Embryonic facial prominence (tissue), 1 donor: ENCODE results near the gene SEMA4G.

Experiments
- DNase-seq: peaks from one replicate; pipeline ENCODE4 v3.0.0-alpha.2; 2016; ENCODE audit errors: extremely low spot score

Gene SEMA4G

GRCh38 chr10:100986952-100987684, 17.8 kb downstream of the SEMA4G start, which contains the start of the genes MRPL43 and TWNK:
Gene MRPL43, minus strand, starts transcription at chr10:100987497. Its CDS starts 54 bp downstream, at chr10:100987443.
Gene TWNK, plus strand, starts transcription at chr10:100987543. Its CDS starts 668 bp downstream, at chr10:100988211.
- peak; percentile 68 for DNase-seq

GRCh38 chr10:100987685-100988049, 18.4 kb downstream of the SEMA4G start:
- DNase-seq, result no peak

GRCh38 chr10:100988166-100988565, 18.9 kb downstream of the SEMA4G start:
- DNase-seq, result no peak

GRCh38 chr10:100989088-100989487, 19.8 kb downstream of the SEMA4G start:
- no peak for DNase-seq

- no peak for DNase-seq
Measured at GRCh38 chr10:100993986-100994708, 24.8 kb downstream of the SEMA4G start.

- DNase-seq, result no peak
Measured at GRCh38 chr10:100995181-100995580, 25.9 kb downstream of the SEMA4G start.

GRCh38 chr10:100996678-100997359, 27.5 kb downstream of the SEMA4G start:
- no peak for DNase-seq

GRCh38 chr10:100997360-100998182, 28.3 kb downstream of the SEMA4G start:
- no peak for DNase-seq

GRCh38 chr10:100998183-100998990, 29.1 kb downstream of the SEMA4G start:
- peak; percentile 77 for DNase-seq

GRCh38 chr10:100998991-100999741, 29.9 kb downstream of the SEMA4G start:
- DNase-seq, result no peak

GRCh38 chr10:100999742-101000126, 30.4 kb downstream of the SEMA4G start, which contains the start of gene LZTS2:
Gene LZTS2, plus strand, starts transcription at chr10:100999808. Its CDS starts 2,731 bp downstream, at chr10:101002539.
- no peak for DNase-seq

GRCh38 chr10:101000127-101000914, 31.0 kb downstream of the SEMA4G start:
- DNase-seq, result no peak

- no peak for DNase-seq
Measured at GRCh38 chr10:101000915-101001658, 31.8 kb downstream of the SEMA4G start.

GRCh38 chr10:101001659-101002035, 32.3 kb downstream of the SEMA4G start:
- no peak for DNase-seq

GRCh38 chr10:101002456-101002855, 33.2 kb downstream of the SEMA4G start:
- DNase-seq, result no peak

GRCh38 chr10:101003639-101004206, 34.4 kb downstream of the SEMA4G start:
- no peak for DNase-seq

GRCh38 chr10:101005361-101005760, 36.1 kb downstream of the SEMA4G start:
- DNase-seq, result no peak
